ENCODE data around the gene KIAA1217. TPM values are rescaled to one million over a fixed set of nuclear protein-coding genes. Genes with fewer than 3 reads are reported as not detected.

The KIAA1217 gene
- total RNA-seq, 1 experiment from 2014 or later = 7.8 TPM

- Histone ChIP-seq H3K79me2 (ENCODE audit: insufficient read depth, low read length) (no peaks in the 10 kb centered on the region), H3K4me1 (ENCODE audit: control insufficient read depth in 1 of 2, insufficient read depth in 2 of 2, low read length in 2 of 2) (peaks cover 2 to 13% of the 10 kb centered on the region in 2 experiments; a peak in 2 of 4 replicates), H3K4me2 (ENCODE audit: low read length) (no peak overlapping the region), H3K9me3 (ENCODE audit: control insufficient read depth in 1 of 2, insufficient read depth in 1 of 2, low read depth in 1 of 2, low read length in 2 of 2) (no peaks in the 10 kb centered on the region), H3K27ac (ENCODE audit: low read depth, low read length) (no peak overlapping the region), H4K20me1 (ENCODE audit: insufficient read depth) (no peaks in the 10 kb centered on the region), H3K36me3 (ENCODE audit: control insufficient read depth in 1 of 2, insufficient read depth in 2 of 2, low read length in 2 of 2) (no peaks in the 10 kb centered on the region), H3K9ac (ENCODE audit: low read length) (no peak overlapping the region), H2AFZ (ENCODE audit: low read depth, low read length, poor library complexity, severe bottlenecking) (no peak overlapping the region), H3K9me2 (ENCODE audit: insufficient read depth) (no peaks in the 10 kb centered on the region), H3K4me3 (replicated peaks in 1 of 2; ENCODE audit: low read depth in 1 of 2, low read length in 2 of 2) (no peak overlapping the region), H3K27me3 (ENCODE audit: insufficient read depth, low read length) (0 out of 2 replicates have a peak, but pooled peaks cover 8% of the 10 kb centered on the region)
- TF ChIP-seq ZBTB33 (IDR thresholded peaks at IDR 0.05; ENCODE audit: extremely low read depth, insufficient replicate concordance, low read length) = no peak
- no peak for TF ChIP-seq POLR2AphosphoS5 (IDR thresholded peaks at IDR 0.05; ENCODE audit: low read depth, low read length)
- no peak for TF ChIP-seq SIN3A (IDR thresholded peaks at IDR 0.05; ENCODE audit: low read depth)
- no peak for TF ChIP-seq JUND (IDR thresholded peaks at IDR 0.05)
- ChIA-PET POLR2A (no interaction called here), CTCF (no interaction called here), RAD21 (ENCODE audit: low non-redundant PET in 1 of 2, low total read pairs in 2 of 2, uncharacterized antibody in 2 of 2, unreplicated experiment in 2 of 2) (no interaction called here)
- intact Hi-C loops (cut with micrococcal nuclease) = no loop called here
- DNase-seq (ENCODE audit: low read depth, low spot score) (no peak), ATAC-seq (no peak)
- BruUV-seq (replicated peaks) = no TSS peak
Measured at GRCh38 chr10:24382045-24382444, 173.1 kb downstream of the KIAA1217 start.

GRCh38 chr10:24382596-24382978 is 173.6 kb downstream of the KIAA1217 start:
- H3K9me3 ChIP-seq (ENCODE audit: control insufficient read depth in 1 of 2, insufficient read depth in 1 of 2, low read depth in 1 of 2, low read length in 2 of 2) = no peaks in the 10 kb centered on the region
- H3K36me3 ChIP-seq (ENCODE audit: control insufficient read depth in 1 of 2, insufficient read depth in 2 of 2, low read length in 2 of 2) = no peaks in the 10 kb centered on the region
- no TSS peak for BruUV-seq (replicated peaks)
- no peaks in the 10 kb centered on the region for H3K9me2 ChIP-seq (ENCODE audit: insufficient read depth)
- ChIA-PET RAD21 (ENCODE audit: low non-redundant PET in 1 of 2, low total read pairs in 2 of 2, uncharacterized antibody in 2 of 2, unreplicated experiment in 2 of 2) (no interaction called here), CTCF (interaction anchor here (1.9 kb wide), 1 partner anchor 22 kb away, joined by 6 read pairs; no protein-coding TSS in a partner anchor), POLR2A (no interaction called here)
- no peaks in the 10 kb centered on the region for H3K79me2 ChIP-seq (ENCODE audit: insufficient read depth, low read length)
- no peak for TF ChIP-seq SP1 (IDR thresholded peaks at IDR 0.05; ENCODE audit: low read depth)
- TF ChIP-seq SIN3A (IDR thresholded peaks at IDR 0.05; ENCODE audit: low read depth) = no peak
- TF ChIP-seq POLR2A (IDR thresholded peaks at IDR 0.05; ENCODE audit: borderline replicate concordance, extremely low read depth, insufficient read depth, insufficient read length) = no peak
- no peak for TF ChIP-seq ELF1 (IDR thresholded peaks at IDR 0.05; ENCODE audit: borderline replicate concordance, low read depth)
- TF ChIP-seq EZH2 (IDR thresholded peaks at IDR 0.05) = no peak
- TF ChIP-seq YY1 (IDR thresholded peaks at IDR 0.05; ENCODE audit: extremely low read depth, insufficient replicate concordance, low read depth, low read length) = no peak
- no peak for TF ChIP-seq TCF7L2 (IDR thresholded peaks at IDR 0.05; ENCODE audit: borderline replicate concordance, extremely low read depth, insufficient read depth, insufficient read length)
- TF ChIP-seq CBX3 (IDR thresholded peaks at IDR 0.05; ENCODE audit: low read depth) = no peak
- TF ChIP-seq SRF (IDR thresholded peaks at IDR 0.05; ENCODE audit: low read depth) = no peak
- TF ChIP-seq FOSL1 (IDR thresholded peaks at IDR 0.05; ENCODE audit: low read depth) = no peak
- no peak for TF ChIP-seq ZBTB33 (IDR thresholded peaks at IDR 0.05; ENCODE audit: extremely low read depth, insufficient replicate concordance, low read length)
- intact Hi-C loops (cut with micrococcal nuclease) = no loop called here
- no peak overlapping the region for H3K4me2 ChIP-seq (ENCODE audit: low read length)
- 0 out of 2 replicates have a peak, but pooled peaks cover 7% of the 10 kb centered on the region for H3K27me3 ChIP-seq (ENCODE audit: insufficient read depth, low read length)
- no peaks in the 10 kb centered on the region for H4K20me1 ChIP-seq (ENCODE audit: insufficient read depth)
- no peak overlapping the region for H2AFZ ChIP-seq (ENCODE audit: low read depth, low read length, poor library complexity, severe bottlenecking)
- peaks cover 2 to 13% of the 10 kb centered on the region in 2 experiments; a peak in 2 of 4 replicates for H3K4me1 ChIP-seq (ENCODE audit: control insufficient read depth in 1 of 2, insufficient read depth in 2 of 2, low read length in 2 of 2)
- ATAC-seq (no peak), DNase-seq (ENCODE audit: low read depth, low spot score) (no peak)
- no peak overlapping the region for H3K4me3 ChIP-seq (replicated peaks in 1 of 2; ENCODE audit: low read depth in 1 of 2, low read length in 2 of 2)
- no peak overlapping the region for H3K27ac ChIP-seq (ENCODE audit: low read depth, low read length)
- no peak overlapping the region for H3K9ac ChIP-seq (ENCODE audit: low read length)
